Measurements from ENCODE around the gene RPSA. TPM values are rescaled to one million over a fixed set of nuclear protein-coding genes. Genes with fewer than 3 reads are reported as not detected.

The RPSA gene
- total and polyA plus RNA-seq, 9 of the 15 experiments (the other 6 are each of a cell fraction or from before 2014, with no cell fraction given): 2,290 to 4,272 (median 2,730) TPM

DNA sequence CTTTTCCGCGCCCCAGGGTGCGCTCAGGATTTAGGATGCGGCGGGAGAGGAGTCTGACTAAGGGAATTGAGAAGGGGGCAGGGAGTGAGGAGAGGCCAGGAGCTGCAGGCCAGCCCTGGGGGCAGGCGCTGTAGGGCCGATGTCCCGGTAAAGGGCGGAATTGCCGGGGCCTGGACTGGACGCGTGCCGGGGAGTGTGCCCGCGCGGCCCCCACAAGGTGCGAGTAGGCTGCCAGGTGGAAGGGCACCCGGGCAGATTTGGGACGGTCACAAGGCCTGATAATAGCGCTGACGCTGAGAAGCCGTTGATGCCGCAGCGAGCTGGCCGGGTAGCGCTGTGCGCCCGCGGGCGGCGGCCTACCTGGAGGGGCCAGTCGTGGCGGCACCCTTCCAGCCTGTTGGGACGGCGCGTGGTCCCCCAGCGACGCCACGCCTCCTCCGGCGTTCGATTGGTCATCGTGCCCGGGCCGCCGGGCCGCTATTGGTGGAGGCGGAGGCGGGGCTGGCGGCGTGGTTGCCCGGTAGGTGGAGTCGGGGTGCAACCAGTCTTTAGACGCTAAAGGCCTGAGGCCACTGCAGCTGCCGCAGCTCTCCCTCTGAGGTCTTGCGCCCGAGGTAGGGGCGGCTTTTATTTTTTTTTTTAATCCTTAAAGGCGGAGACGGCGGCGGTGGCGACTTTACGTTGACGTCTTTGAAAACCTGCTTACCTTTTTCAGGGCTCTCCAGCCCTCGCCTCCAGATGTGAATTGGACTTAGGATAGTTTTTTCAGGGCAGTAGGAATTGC, 22.4 kb upstream of the RPSA start (continued):
- TF ChIP-seq, protein P1, sequence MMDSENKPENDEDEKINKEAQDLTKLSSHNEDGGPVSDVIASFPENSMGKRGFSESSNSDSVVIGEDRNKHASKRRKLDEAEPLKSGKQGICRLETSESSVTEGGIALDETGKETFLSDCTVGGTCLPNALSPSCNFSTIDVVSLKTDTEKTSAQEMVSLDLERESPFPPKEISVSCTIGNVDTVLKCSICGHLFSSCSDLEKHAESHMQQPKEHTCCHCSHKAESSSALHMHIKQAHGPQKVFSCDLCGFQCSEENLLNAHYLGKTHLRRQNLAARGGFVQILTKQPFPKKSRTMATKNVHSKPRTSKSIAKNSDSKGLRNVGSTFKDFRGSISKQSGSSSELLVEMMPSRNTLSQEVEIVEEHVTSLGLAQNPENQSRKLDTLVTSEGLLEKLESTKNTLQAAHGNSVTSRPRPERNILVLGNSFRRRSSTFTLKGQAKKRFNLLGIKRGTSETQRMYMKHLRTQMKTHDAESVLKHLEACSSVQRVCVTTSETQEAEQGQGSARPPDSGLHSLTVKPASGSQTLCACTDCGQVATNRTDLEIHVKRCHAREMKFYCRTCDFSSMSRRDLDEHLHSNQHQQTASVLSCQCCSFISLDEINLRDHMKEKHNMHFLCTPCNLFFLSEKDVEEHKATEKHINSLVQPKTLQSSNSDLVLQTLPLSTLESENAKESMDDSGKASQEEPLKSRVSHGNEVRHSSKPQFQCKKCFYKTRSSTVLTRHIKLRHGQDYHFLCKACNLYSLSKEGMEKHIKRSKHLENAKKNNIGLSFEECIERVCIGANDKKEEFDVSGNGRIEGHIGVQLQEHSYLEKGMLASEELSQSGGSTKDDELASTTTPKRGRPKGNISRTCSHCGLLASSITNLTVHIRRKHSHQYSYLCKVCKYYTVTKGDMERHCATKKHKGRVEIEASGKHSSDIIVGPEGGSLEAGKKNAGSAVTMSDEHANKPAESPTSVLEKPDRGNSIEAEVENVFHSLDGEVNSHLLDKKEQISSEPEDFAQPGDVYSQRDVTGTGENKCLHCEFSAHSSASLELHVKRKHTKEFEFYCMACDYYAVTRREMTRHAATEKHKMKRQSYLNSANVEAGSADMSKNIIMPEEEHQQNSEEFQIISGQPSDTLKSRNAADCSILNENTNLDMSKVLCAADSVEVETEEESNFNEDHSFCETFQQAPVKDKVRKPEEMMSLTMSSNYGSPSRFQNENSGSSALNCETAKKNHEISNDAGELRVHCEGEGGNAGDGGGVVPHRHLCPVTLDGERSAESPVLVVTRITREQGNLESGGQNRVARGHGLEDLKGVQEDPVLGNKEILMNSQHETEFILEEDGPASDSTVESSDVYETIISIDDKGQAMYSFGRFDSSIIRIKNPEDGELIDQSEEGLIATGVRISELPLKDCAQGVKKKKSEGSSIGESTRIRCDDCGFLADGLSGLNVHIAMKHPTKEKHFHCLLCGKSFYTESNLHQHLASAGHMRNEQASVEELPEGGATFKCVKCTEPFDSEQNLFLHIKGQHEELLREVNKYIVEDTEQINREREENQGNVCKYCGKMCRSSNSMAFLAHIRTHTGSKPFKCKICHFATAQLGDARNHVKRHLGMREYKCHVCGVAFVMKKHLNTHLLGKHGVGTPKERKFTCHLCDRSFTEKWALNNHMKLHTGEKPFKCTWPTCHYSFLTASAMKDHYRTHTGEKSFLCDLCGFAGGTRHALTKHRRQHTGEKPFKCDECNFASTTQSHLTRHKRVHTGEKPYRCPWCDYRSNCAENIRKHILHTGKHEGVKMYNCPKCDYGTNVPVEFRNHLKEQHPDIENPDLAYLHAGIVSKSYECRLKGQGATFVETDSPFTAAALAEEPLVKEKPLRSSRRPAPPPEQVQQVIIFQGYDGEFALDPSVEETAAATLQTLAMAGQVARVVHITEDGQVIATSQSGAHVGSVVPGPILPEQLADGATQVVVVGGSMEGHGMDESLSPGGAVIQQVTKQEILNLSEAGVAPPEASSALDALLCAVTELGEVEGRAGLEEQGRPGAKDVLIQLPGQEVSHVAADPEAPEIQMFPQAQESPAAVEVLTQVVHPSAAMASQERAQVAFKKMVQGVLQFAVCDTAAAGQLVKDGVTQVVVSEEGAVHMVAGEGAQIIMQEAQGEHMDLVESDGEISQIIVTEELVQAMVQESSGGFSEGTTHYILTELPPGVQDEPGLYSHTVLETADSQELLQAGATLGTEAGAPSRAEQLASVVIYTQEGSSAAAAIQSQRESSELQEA (IDR thresholded peaks at IDR 0.05; ENCODE audit: low read depth): no peak
- TF ChIP-seq RBM17 (IDR thresholded peaks at IDR 0.05; ENCODE audit: borderline replicate concordance, low read depth, low read length) (no peak), ZNF717 (CRISPR knock-in tag; IDR thresholded peaks at IDR 0.05) (no peak), CBX2 (IDR thresholded peaks at IDR 0.05; ENCODE audit: insufficient read depth, low read length, poor library complexity, severe bottlenecking) (no peak), STAT5B (CRISPR knock-in tag; IDR thresholded peaks at IDR 0.05) (no peak), RUNX1 (IDR thresholded peaks at IDR 0.05; ENCODE audit: low read depth) (peak; percentile 51; the same call in 1 of the 2 replicates), CBX8 (IDR thresholded peaks at IDR 0.05; ENCODE audit: borderline replicate concordance, extremely low read depth, low read depth, low read length, poor library complexity, severe bottlenecking) (no peak), BRCA1 (IDR thresholded peaks at IDR 0.05) (no peak), BRCA1 (CRISPR knock-in tag; IDR thresholded peaks at IDR 0.05) (0 out of 2 replicates have a peak, but pooled peaks have one; percentile 40), MYC (IDR thresholded peaks at IDR 0.05; ENCODE audit: low read depth, low read length) (peak; percentile 92), MYC (CRISPR knock-in tag; IDR thresholded peaks at IDR 0.05; ENCODE audit: borderline replicate concordance, low read depth) (peak; percentile 91), GABPB1 (CRISPR knock-in tag; IDR thresholded peaks at IDR 0.05) (0 out of 2 replicates have a peak, but pooled peaks have one; percentile 1), MYBL2 (IDR thresholded peaks at IDR 0.05; ENCODE audit: low read depth) (no peak), MYBL2 (CRISPR knock-in tag; IDR thresholded peaks at IDR 0.05; ENCODE audit: borderline replicate concordance) (no peak), HMG20B (CRISPR knock-in tag; IDR thresholded peaks at IDR 0.05) (no peak), ZNF347 (CRISPR knock-in tag; IDR thresholded peaks at IDR 0.05; ENCODE audit: low read depth) (no peak)
- TF ChIP-seq, protein P2, sequence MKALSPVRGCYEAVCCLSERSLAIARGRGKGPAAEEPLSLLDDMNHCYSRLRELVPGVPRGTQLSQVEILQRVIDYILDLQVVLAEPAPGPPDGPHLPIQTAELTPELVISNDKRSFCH (CRISPR knock-in tag; IDR thresholded peaks at IDR 0.05): no peak
- TF ChIP-seq, protein P2 (tag; IDR thresholded peaks at IDR 0.05): peak; percentile 14; the same call in 1 of the 2 replicates
- TF ChIP-seq, protein P3, sequence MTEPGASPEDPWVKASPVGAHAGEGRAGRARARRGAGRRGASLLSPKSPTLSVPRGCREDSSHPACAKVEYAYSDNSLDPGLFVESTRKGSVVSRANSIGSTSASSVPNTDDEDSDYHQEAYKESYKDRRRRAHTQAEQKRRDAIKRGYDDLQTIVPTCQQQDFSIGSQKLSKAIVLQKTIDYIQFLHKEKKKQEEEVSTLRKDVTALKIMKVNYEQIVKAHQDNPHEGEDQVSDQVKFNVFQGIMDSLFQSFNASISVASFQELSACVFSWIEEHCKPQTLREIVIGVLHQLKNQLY (CRISPR knock-in tag; conservative IDR thresholded peaks at IDR 0.05): no peak
